Measurements from ENCODE around the gene BOC.

BOC gene

GRCh38 chr3:113212844-113213375, 1.6 kb downstream of the BOC start:
- H3K4me3 ChIP-seq (ENCODE audit: low read depth, low read length), result peak overlapping the region; percentile 68
- no peak for TF ChIP-seq CTCF (IDR thresholded peaks at IDR 0.05; ENCODE audit: low read depth, low read length)

DNA sequence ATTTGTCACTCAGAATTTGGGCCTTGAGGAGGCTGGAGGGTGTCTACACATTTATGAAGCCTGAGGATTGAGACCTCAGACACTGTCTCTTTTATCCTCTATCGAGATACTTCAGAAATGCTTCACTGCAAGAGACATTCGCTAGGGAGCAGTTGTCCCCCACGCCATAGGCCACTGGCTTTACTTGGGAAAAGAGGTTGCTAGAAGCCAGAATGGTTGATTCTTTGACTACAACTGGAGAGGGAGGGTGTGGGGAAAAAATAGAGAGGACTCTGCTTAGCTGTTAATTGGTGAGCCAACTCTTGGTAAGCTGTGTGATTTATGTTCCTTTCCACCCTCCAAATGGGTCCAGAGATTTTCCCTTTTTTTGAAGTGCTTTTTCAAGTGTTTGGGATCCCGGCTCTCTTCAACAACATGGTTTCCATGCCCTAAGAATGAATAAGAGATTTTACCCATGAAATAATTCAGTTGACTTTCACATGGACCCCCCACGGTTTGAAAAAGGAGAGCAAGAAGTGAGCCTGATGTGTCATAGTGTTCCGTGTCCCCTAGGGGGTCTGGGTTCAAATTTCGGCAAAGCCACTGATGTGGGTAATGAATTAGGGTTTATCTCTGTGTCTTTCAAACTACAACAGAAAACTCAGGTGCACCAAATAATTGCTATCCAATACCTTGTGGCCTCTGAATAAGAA, 2.7 kb downstream of the BOC start:
- H3K4me3 ChIP-seq (ENCODE audit: low read depth, low read length), result no peak overlapping the region
- TF ChIP-seq CTCF (IDR thresholded peaks at IDR 0.05; ENCODE audit: low read depth, low read length), result no peak

GRCh38 chr3:113214917-113215595, 3.7 kb downstream of the BOC start:
- TF ChIP-seq CTCF (IDR thresholded peaks at IDR 0.05; ENCODE audit: low read depth, low read length), result no peak
- H3K4me3 ChIP-seq (ENCODE audit: low read depth, low read length), result no peak overlapping the region

DNA sequence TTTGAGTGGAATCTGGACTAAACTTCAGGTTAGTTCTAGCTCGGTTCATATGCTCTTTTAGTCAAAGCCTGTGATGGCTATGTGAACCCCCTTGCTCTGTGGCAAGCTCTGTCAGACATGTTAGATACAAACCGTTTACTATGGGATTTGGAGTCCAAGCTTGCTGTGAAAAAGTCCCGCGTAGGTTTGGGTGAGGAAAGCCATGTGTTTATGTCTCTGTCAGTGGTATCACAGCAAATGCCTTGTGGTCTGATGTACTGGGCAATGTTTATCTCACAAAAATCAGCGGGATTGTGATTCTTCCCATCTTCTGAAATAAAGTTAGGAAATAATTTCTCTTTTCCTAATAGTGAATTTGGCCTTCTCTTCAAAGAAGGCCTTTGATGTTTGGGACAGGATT, 5.0 kb downstream of the BOC start:
- TF ChIP-seq CTCF (IDR thresholded peaks at IDR 0.05; ENCODE audit: low read depth, low read length), result no peak
- H3K4me3 ChIP-seq (ENCODE audit: low read depth, low read length), result no peak overlapping the region

DNA sequence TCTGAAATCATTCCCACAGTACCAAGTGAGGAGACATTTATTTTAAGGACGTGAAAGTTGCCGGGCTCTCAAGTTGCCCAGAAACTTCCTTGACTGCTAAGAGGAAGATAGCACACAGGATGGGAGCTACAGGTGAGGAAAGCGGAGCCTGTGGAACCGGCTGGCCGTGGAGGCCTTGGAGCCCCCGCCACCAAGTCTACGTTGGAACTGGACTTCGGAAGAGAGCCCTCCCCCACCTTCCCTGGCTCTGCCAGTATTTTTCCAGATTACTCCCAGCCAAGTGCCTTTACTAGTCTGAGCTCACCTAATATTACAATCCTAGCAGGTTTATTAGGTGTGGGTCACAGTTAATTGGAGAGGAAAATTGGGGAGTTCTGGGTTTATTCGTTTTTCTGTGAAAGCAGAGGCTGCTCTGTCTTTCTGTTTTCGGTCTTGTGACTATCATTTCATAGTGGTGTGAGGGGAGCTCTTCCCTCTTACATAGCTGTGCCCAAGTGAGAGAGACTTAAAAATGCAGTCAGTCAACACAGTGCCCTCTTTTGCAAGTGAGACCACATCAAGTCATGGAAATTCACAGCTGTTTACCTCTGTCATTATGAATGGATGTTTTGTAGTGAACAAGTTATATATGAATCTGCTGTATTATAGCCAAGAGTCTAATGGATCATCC, 6.8 kb downstream of the BOC start:
- TF ChIP-seq CTCF (IDR thresholded peaks at IDR 0.05; ENCODE audit: low read depth, low read length), result no peak
- no peak overlapping the region for H3K4me3 ChIP-seq (ENCODE audit: low read depth, low read length)

- TF ChIP-seq CTCF (IDR thresholded peaks at IDR 0.05; ENCODE audit: low read depth, low read length), result no peak
- no peak overlapping the region for H3K4me3 ChIP-seq (ENCODE audit: low read depth, low read length)
Measured at GRCh38 chr3:113218681-113219045, 7.3 kb downstream of the BOC start.

Data from WI38 (cell line).